Endothelial cell (in vitro differentiated cells): Measurements from ENCODE around the gene EEF1AKMT3. TPM values are rescaled to one million over a fixed set of nuclear protein-coding genes. Genes with fewer than 3 reads are reported as not detected.

Experiments used
- DNase-seq: peaks from one replicate; pipeline ENCODE4 v3.0.0; 2021; ENCODE audit warnings: low spot score
- H3K27ac Mint-ChIP-seq: one replicate; pipeline ENCODE4 v1.8.0; 2021; ENCODE audit warnings: mixed read lengths, inconsistent platforms; ENCODE audit not compliant: unreplicated experiment
- H3K27me3 Mint-ChIP-seq: one replicate; pipeline ENCODE4 v1.8.0; 2021; ENCODE audit warnings: mild to moderate bottlenecking, moderate library complexity, mixed read lengths, inconsistent platforms; ENCODE audit not compliant: unreplicated experiment
- H3K36me3 Mint-ChIP-seq: one replicate; pipeline ENCODE4 v1.8.0; 2021; ENCODE audit warnings: mild to moderate bottlenecking, low read depth, mixed read lengths, inconsistent platforms; ENCODE audit not compliant: unreplicated experiment
- H3K4me1 Mint-ChIP-seq: one replicate; pipeline ENCODE4 v1.8.0; 2021; ENCODE audit warnings: mild to moderate bottlenecking, mixed read lengths, inconsistent platforms; ENCODE audit not compliant: unreplicated experiment
- H3K4me3 Mint-ChIP-seq: one replicate; pipeline ENCODE4 v1.8.0; 2021; ENCODE audit warnings: mild to moderate bottlenecking, mixed read lengths, inconsistent platforms; ENCODE audit not compliant: unreplicated experiment
- H3K9me3 Mint-ChIP-seq: one replicate; pipeline ENCODE4 v1.8.0; 2021; ENCODE audit warnings: mixed read lengths, inconsistent platforms; ENCODE audit not compliant: unreplicated experiment
- CTCF ChIP-seq: fragments of 200-600 bp; sonication (generic); IDR thresholded peaks from one replicate; pipeline ENCODE4 v1.5.0; 2021; ENCODE audit warnings: antibody characterized with exemption; ENCODE audit not compliant: unreplicated experiment
- total RNA-seq: library from RNA; stranded (reverse); fragmentation: NEBNext Ultra II Directional; extraction: Animal tissue kit (Norgen Biotek cat#: 25700); gene quantifications from one replicate; pipeline ENCODE4 v1.2.1, GENCODE V29; 2021; ENCODE audit not compliant: unreplicated experiment

Gene EEF1AKMT3
- total RNA-seq, 1 donor from 2014 or later: 8.6 TPM

- Mint-ChIP-seq H3K4me1 (peaks cover 47% of the 10 kb centered on the region), H3K27ac (peak overlapping the region; percentile 31), H3K4me3 (peak overlapping the region; percentile 75), H3K36me3 (peaks cover 64% of the 10 kb centered on the region), H3K9me3 (no peaks in the 10 kb centered on the region), H3K27me3 (peaks cover 13% of the 10 kb centered on the region)
- no peak for DNase-seq
- no peak for TF ChIP-seq CTCF
Measured at GRCh38 chr12:57825451-57825850, 53.0 kb downstream of the EEF1AKMT3 start.

DNA sequence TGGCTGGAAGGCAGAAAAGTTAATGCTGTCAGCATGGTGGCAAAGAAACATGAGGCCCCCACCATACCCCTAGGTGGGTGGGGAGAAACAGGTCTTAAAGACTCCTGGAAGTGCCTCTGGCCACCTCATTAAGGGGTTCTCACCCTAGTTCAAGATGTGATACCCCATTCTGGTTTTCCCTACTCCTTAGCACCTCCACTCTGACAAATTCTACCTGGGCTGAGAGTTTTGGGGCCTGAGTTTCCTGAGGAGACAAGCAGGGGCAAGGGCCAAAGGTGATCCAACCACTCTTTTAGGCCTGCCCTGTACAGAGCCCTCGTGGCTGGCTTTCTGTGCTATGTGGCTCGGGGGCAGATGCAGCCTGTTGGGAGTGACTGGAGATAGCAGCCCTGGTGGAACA lies 54.0 kb downstream of the EEF1AKMT3 start:
- peaks cover 13% of the 10 kb centered on the region for H3K27me3 Mint-ChIP-seq
- no peak for DNase-seq
- H3K4me3 Mint-ChIP-seq: no peak overlapping the region
- H3K36me3 Mint-ChIP-seq: peaks cover 57% of the 10 kb centered on the region
- H3K27ac Mint-ChIP-seq: no peak overlapping the region
- H3K4me1 Mint-ChIP-seq: peaks cover 49% of the 10 kb centered on the region
- no peaks in the 10 kb centered on the region for H3K9me3 Mint-ChIP-seq
- TF ChIP-seq CTCF: no peak

- Mint-ChIP-seq H3K4me3 (no peak overlapping the region), H3K4me1 (peaks cover 48% of the 10 kb centered on the region), H3K9me3 (no peaks in the 10 kb centered on the region), H3K27me3 (peaks cover 13% of the 10 kb centered on the region), H3K27ac (no peak overlapping the region), H3K36me3 (peaks cover 53% of the 10 kb centered on the region)
- no peak for DNase-seq
- no peak for TF ChIP-seq CTCF
Measured at GRCh38 chr12:57826966-57827365, 54.6 kb downstream of the EEF1AKMT3 start.

DNA sequence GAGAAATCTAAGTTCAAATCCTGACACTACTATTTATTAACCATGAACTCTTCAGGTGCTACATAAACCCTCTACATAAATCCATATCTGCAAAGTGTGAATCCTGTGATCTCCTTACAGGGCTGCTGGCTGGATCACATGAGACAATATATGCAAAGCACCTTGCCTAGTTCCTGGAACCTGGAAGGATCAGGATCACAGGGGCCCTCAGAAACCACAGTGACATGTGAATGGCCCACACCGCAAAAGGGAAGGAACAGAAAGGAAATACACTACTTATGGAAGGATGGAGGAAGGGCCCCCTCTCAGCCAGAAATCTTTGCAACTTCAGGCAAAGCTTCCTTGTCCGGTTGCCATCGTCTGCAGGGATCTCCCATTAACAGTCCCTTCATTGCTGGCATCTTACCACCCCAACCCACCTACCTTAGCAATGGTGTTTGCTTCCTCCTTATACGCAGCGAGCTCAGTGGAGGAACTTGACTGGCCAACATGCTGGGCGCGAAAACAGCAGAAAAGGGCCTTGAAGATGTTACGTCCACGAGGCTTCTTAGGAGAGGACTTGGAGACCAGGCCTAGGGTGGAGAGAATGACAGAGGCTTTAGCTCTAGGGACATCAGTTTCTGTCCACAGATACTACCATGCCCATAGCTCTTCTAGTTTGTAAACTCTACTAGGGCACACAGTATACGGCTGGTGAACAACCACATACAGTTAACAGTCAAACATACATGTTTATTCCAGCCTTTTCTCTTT lies 56.8 kb downstream of the EEF1AKMT3 start:
- H3K9me3 Mint-ChIP-seq: no peaks in the 10 kb centered on the region
- peaks cover 6% of the 10 kb centered on the region for H3K27me3 Mint-ChIP-seq
- peaks cover 40% of the 10 kb centered on the region for H3K4me1 Mint-ChIP-seq
- TF ChIP-seq CTCF: no peak
- peak overlapping the region; percentile 48 for H3K27ac Mint-ChIP-seq
- peaks cover 36% of the 10 kb centered on the region for H3K36me3 Mint-ChIP-seq
- H3K4me3 Mint-ChIP-seq: no peak overlapping the region
- DNase-seq: no peak

DNA sequence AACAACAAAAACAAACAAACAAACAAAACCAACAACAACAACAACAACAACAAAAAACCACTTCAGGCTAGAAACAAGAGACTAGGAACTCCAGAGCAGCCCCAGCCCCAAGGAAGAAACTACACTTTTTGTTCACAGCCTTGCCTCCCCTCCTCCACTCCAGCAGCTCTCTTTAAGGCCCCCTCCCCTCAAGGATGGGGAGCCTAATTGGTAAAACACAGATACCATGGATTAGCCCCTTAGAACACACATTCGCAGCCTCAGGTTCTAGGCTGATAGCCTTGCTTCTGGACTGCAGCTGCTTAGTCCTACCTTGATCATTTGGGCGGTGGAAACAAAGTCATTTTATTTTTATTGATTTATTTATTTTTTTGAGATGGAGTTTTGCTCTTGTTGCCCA lies 58.0 kb downstream of the EEF1AKMT3 start:
- no peaks in the 10 kb centered on the region for H3K9me3 Mint-ChIP-seq
- peaks cover 39% of the 10 kb centered on the region for H3K4me1 Mint-ChIP-seq
- peaks cover 6% of the 10 kb centered on the region for H3K27me3 Mint-ChIP-seq
- H3K4me3 Mint-ChIP-seq: no peak overlapping the region
- H3K27ac Mint-ChIP-seq: peak overlapping the region; percentile 30
- no peak for DNase-seq
- peaks cover 27% of the 10 kb centered on the region for H3K36me3 Mint-ChIP-seq
- TF ChIP-seq CTCF: no peak
